Measurements from ENCODE around the gene SIK1. TPM values are rescaled to one million over a fixed set of nuclear protein-coding genes. Genes with fewer than 3 reads are reported as not detected.
"Not testable (repeated sequence)": the region's sequence is repeated elsewhere in the genome, so short reads cannot be mapped to it uniquely, and the experiment has no call there.

The SIK1 gene
- total RNA-seq, 1 experiment from 2014 or later, result 5.7 TPM

- not testable (repeated sequence) for H4K91ac ChIP-seq (ENCODE audit: insufficient read length, low read depth, low read length); H2BK5ac ChIP-seq (ENCODE audit: insufficient read length, low read length); H3K36me3 Mint-ChIP-seq (ENCODE audit: insufficient read depth in 1 of 3, low read depth in 3 of 3); H4K8ac ChIP-seq (replicated peaks; ENCODE audit: insufficient read length, low read depth, low read length); H2AK5ac ChIP-seq (ENCODE audit: insufficient read length, low read length); H3K56ac ChIP-seq (ENCODE audit: insufficient read length, low read depth, low read length); H3K23me2 ChIP-seq (ENCODE audit: insufficient read length, low read depth, low read length, poor library complexity, severe bottlenecking); H3K79me2 ChIP-seq (ENCODE audit: insufficient read depth, low read length); H2BK120ac ChIP-seq (ENCODE audit: low read depth, low read length, poor library complexity, severe bottlenecking); H3K27ac Mint-ChIP-seq; H3K4ac ChIP-seq (ENCODE audit: low read depth, low read length); H2BK20ac ChIP-seq (ENCODE audit: low read depth, low read length, poor library complexity, severe bottlenecking); H4K20me1 ChIP-seq (ENCODE audit: control insufficient read depth, insufficient read depth, insufficient read length); H3K4me2 ChIP-seq (ENCODE audit: insufficient read depth, insufficient read length, low read length); H3K4me3 Mint-ChIP-seq; H3K23ac ChIP-seq (ENCODE audit: insufficient read length, low read depth, low read length); H3K9me3 ChIP-seq (ENCODE audit: control insufficient read depth, low read depth, low read length); H2BK12ac ChIP-seq (ENCODE audit: insufficient read length, low read depth, low read length); DNase-seq; H3K79me1 ChIP-seq (ENCODE audit: insufficient read depth, low read depth, low read length, poor library complexity, severe bottlenecking); H3K9ac ChIP-seq (ENCODE audit: extremely low read depth, insufficient read length, low read length); H3K27ac ChIP-seq (ENCODE audit: insufficient read length, low read depth, low read length); H3T11ph ChIP-seq (ENCODE audit: low read length); H3K27me3 Mint-ChIP-seq (ENCODE audit: low read depth); H3K18ac ChIP-seq (ENCODE audit: insufficient read length, low read depth, low read length); H3K9me3 Mint-ChIP-seq; H3K14ac ChIP-seq (ENCODE audit: insufficient read depth, low read length); H2BK15ac ChIP-seq (ENCODE audit: low read depth, low read length); H2AFZ ChIP-seq (ENCODE audit: low read length); H3K4me1 Mint-ChIP-seq; H4K5ac ChIP-seq (ENCODE audit: insufficient read length, low read depth, low read length); H3K4me1 ChIP-seq (ENCODE audit: insufficient read depth, low read length); H3K27me3 ChIP-seq (ENCODE audit: insufficient read depth, low read length)
- WGBS (ENCODE audit: extremely low coverage, insufficient read length, low lambda C conversion rate), result no CpG with 5 or more reads among the region's 12 CpGs
Measured at GRCh38 chr21:43433340-43434136, 6.6 kb upstream of the SIK1 start.

- not testable (repeated sequence) for H2BK20ac ChIP-seq (ENCODE audit: low read depth, low read length, poor library complexity, severe bottlenecking); H4K91ac ChIP-seq (ENCODE audit: insufficient read length, low read depth, low read length); H2AK5ac ChIP-seq (ENCODE audit: insufficient read length, low read length); H3K4me3 Mint-ChIP-seq; H3T11ph ChIP-seq (ENCODE audit: low read length); H4K8ac ChIP-seq (replicated peaks; ENCODE audit: insufficient read length, low read depth, low read length); H3K27me3 Mint-ChIP-seq (ENCODE audit: low read depth); DNase-seq; H2AFZ ChIP-seq (ENCODE audit: low read length); H3K27ac ChIP-seq (ENCODE audit: insufficient read length, low read depth, low read length); H2BK120ac ChIP-seq (ENCODE audit: low read depth, low read length, poor library complexity, severe bottlenecking); H3K9me3 ChIP-seq (ENCODE audit: control insufficient read depth, low read depth, low read length); H4K20me1 ChIP-seq (ENCODE audit: control insufficient read depth, insufficient read depth, insufficient read length); H3K9ac ChIP-seq (ENCODE audit: extremely low read depth, insufficient read length, low read length); H3K36me3 Mint-ChIP-seq (ENCODE audit: insufficient read depth in 1 of 3, low read depth in 3 of 3); H3K14ac ChIP-seq (ENCODE audit: insufficient read depth, low read length); H2BK5ac ChIP-seq (ENCODE audit: insufficient read length, low read length); H2BK12ac ChIP-seq (ENCODE audit: insufficient read length, low read depth, low read length); H3K4me1 Mint-ChIP-seq; H3K23ac ChIP-seq (ENCODE audit: insufficient read length, low read depth, low read length); H3K9me3 Mint-ChIP-seq; H3K27me3 ChIP-seq (ENCODE audit: insufficient read depth, low read length); H3K79me1 ChIP-seq (ENCODE audit: insufficient read depth, low read depth, low read length, poor library complexity, severe bottlenecking); H3K4me2 ChIP-seq (ENCODE audit: insufficient read depth, insufficient read length, low read length); H3K27ac Mint-ChIP-seq; H3K4ac ChIP-seq (ENCODE audit: low read depth, low read length); H3K4me1 ChIP-seq (ENCODE audit: insufficient read depth, low read length); H2BK15ac ChIP-seq (ENCODE audit: low read depth, low read length); H3K18ac ChIP-seq (ENCODE audit: insufficient read length, low read depth, low read length); H3K79me2 ChIP-seq (ENCODE audit: insufficient read depth, low read length); H3K56ac ChIP-seq (ENCODE audit: insufficient read length, low read depth, low read length); H4K5ac ChIP-seq (ENCODE audit: insufficient read length, low read depth, low read length); H3K23me2 ChIP-seq (ENCODE audit: insufficient read length, low read depth, low read length, poor library complexity, severe bottlenecking)
- WGBS (ENCODE audit: extremely low coverage, insufficient read length, low lambda C conversion rate), result no CpG with 5 or more reads among the region's 17 CpGs
Measured at GRCh38 chr21:43430830-43431416, 4.0 kb upstream of the SIK1 start.

Data from H9 (cell line).